Dermis microvascular lymphatic vessel endothelial cell (primary cell): Measurements from ENCODE around the gene RP2. TPM values are rescaled to one million over a fixed set of nuclear protein-coding genes. Genes with fewer than 3 reads are reported as not detected.
A peak's percentile ranks its signal among the peaks of the same experiment; 100 is the strongest.

Source experiments
- DNase-seq, 2 donors: peaks; one replicate each; pipeline versions ENCODE4 v3.0.0 to v3.0.0-alpha.2; 2010; ENCODE audit warnings: low read depth in 2 of 2
- total RNA-seq: library from RNA; depleted of rRNA; stranded (reverse); fragments of >200 nt; gene quantifications from 2 replicates; pipeline ENCODE4 v1.2.1, GENCODE V29; 2014

The RP2 gene
- total RNA-seq = 24.3 and 25.5 TPM in 2 replicates

GRCh38 chrX:46836701-46837557 is at the start of gene RP2:
TSS of gene RP2 (plus strand) at chrX:46837043. CDS start at chrX:46837101, 58 bp downstream.
- peak; percentile 87 to 96 for DNase-seq

- no peak for DNase-seq
Observed at GRCh38 chrX:46788902-46789301, 47.9 kb upstream of the RP2 start.

- DNase-seq = peak; percentile 51 to 87
Observed at GRCh38 chrX:46791927-46792809, 44.7 kb upstream of the RP2 start.

- DNase-seq = no peak
Observed at GRCh38 chrX:46792810-46793188, 44.0 kb upstream of the RP2 start.

GRCh38 chrX:46793386-46794143 is 43.3 kb upstream of the RP2 start:
- no peak for DNase-seq

GRCh38 chrX:46796574-46797191 is 40.2 kb upstream of the RP2 start:
- DNase-seq = peak; percentile 40 to 72

- DNase-seq = no peak
Observed at GRCh38 chrX:46803140-46803539, 33.7 kb upstream of the RP2 start.

- DNase-seq = no peak
Observed at GRCh38 chrX:46805270-46805669, 31.6 kb upstream of the RP2 start.

- DNase-seq = no peak
Observed at GRCh38 chrX:46811121-46811520, 25.7 kb upstream of the RP2 start.

- DNase-seq = peak; percentile 14 to 29
Observed at GRCh38 chrX:46812445-46812844, 24.4 kb upstream of the RP2 start.

GRCh38 chrX:46814966-46815365 is 21.9 kb upstream of the RP2 start:
- DNase-seq = no peak

GRCh38 chrX:46819136-46819535 is 17.7 kb upstream of the RP2 start:
- no peak for DNase-seq

- DNase-seq = no peak
Observed at GRCh38 chrX:46820391-46821100, 16.3 kb upstream of the RP2 start.

GRCh38 chrX:46823481-46823880 is 13.4 kb upstream of the RP2 start:
- no peak for DNase-seq

- DNase-seq = no peak
Observed at GRCh38 chrX:46831765-46832327, 5.0 kb upstream of the RP2 start.

- peak in 1 of 2 donors; percentile 45 for DNase-seq
Observed at GRCh38 chrX:46837558-46838485, 979 bp downstream of the RP2 start.

GRCh38 chrX:46838486-46838870 is 1.6 kb downstream of the RP2 start:
- no peak for DNase-seq

- no peak for DNase-seq
Observed at GRCh38 chrX:46838974-46839480, 2.2 kb downstream of the RP2 start.

GRCh38 chrX:46840946-46841345 is 4.1 kb downstream of the RP2 start:
- DNase-seq = no peak
